Kidney tubule cell (primary cell): Measurements from ENCODE around the gene MUC20.
"Not testable (repeated sequence)": the region's sequence is repeated elsewhere in the genome, so short reads cannot be mapped to it uniquely, and the experiment has no call there.

ENCODE experiments used
- DNase-seq: peaks from one replicate; pipeline ENCODE4 v3.0.0-alpha.2; 2018; ENCODE audit warnings: low spot score

Gene MUC20

DNA sequence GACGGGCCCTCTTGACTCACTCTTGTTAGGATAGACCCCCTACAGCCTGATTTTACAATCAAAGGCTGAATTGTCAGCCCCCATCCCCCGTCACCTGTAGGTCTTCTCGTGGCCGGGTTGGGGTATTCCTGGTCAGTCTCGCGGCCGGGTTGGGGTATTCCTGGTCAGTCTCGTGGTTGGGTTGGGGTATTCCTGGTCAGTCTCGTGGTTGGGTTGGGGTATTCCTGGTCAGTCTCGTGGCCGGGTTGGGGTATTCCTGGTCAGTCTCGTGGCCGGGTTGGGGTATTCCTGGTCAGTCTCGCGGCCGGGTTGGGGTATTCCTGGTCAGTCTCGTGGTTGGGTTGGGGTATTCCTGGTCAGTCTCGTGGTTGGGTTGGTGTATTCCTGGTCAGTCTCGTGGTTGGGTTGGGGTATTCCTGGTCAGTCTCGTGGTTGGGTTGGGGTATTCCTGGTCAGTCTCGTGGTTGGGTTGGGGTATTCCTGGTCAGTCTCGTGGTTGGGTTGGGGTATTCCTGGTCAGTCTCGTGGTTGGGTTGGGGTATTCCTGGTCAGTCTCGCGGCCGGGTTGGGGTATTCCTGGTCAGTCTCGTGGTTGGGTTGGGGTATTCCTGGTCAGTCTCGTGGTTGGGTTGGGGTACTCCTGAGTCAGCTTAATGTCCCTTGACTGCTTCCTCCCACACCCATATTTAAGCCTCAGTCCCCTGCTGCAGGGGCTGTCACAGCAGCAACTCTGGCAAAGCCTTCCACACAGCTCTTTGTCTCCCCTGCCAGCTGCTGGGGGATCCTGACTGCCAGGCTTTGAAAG, 50.3 kb downstream of the MUC20 start:
- not testable (repeated sequence) for DNase-seq

DNA sequence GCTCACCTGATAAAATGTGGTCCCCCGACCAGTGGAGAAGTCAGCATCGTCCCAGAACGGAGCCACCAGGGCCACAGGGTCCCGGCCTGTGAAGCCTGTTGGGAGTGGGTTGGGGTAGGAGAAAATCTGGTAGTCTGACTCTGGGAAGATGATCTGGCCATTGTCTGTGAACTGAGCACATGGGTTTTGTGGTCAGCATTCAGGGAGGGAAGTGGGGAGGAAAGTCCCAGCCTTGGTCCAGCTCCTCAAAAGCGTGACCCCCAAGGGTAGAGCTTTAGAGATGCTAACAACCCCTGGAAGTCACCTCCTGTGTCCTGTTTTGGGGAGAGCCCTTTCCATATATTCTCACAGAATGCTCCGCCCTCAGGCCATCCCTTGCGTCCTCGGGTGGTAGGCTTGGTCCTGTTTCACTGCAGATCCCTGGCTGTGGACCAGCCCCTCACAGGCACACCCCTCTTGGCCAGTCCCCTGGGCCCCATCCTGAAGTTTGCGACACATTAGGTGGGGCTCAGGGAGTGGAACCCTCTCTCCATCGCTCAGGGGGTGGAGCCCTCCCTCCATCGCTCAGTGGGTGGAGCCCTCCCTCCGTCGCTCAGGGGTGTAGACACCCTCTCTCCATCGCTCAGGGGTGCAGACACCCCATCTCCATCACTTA, 51.0 kb downstream of the MUC20 start:
- no peak for DNase-seq

DNA sequence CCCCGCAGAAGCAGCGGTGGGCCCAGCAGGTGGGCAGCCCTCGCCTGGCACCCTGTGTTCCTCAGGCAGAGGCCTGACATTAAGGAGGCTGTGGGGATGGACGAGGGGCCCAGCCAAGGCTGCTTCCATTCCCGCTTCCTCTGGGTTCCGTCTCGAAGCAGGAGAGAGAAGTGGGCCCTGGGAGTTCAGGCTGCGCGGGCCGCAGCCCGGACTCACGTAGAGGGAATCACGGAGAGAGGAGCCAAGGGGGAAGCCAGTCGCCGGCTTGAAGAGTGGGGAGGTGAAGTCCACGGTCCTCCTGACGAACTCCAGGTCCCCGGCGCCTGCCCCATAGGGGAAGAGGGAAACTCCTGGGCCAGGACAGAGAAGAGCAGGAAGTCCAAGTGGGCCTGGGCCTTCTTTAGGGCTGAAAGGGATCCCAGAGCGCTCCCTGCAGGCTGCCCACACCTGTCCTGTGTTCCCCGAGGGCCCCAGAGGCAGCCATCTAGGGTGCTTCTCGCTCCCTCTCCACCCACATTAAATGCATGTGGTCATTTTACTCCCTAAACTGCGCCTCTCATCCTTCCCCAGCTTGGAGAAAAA, 53.3 kb downstream of the MUC20 start:
- no peak for DNase-seq

DNA sequence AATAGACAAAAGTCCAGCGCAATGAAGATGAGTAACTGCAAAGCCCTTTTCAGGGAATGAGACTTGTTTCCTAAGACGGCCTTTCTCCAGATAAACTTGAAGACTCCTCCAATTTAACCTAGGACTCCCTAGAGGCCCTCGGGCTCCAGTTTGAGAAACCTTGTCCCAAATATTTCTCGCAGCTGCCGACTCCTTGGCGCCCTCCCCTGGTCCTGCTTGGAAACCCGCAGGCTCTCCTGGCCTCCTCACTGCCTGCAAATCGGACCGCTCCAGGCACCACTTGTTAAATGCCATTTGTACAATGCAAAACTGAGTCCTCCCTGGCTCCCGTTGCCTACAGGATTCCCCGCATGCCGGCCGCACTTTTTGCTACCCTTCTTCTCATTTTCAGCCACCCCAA, 54.1 kb downstream of the MUC20 start:
- DNase-seq: peak; percentile 21

DNA sequence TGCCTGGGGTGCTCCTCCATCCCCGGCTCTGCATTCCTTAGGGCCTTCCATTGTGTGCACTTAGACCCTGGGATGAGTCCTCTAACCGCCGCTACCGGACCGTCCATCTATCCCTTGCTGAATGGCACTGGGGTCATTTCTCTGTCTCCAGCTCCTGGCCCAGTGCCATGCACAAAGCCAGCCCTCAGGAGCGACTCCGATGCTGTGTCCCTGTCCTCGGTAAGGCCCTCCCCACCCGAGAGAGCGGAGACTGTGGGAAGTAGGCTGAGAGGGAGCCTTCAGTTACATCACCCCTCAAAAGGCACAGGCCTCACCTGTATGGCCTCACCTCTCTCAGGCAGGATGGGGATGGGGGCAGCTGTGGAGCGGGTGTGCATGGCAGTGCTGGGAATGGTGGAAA, 57.2 kb downstream of the MUC20 start:
- DNase-seq: no peak

DNA sequence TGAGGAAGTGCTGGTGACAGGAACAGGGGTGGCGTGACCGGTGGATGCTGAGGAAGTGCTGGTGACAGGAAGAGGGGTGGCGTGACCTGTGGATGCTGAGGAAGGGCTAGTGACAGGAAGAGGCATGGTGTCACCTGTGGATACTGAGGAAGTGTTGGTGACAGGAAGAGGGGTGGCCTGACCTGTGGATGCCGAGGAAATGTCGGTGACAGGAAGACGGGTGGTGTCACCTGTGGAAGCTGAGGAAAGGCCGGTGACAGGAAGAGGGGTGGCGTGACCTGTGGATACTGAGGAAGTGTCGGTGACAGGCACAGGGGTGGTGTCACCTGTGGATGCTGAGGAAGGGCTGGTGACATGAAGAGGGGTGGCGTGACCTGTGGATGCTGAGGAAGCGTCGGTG, 60.5 kb downstream of the MUC20 start:
- DNase-seq: not testable (repeated sequence)
